D721Med (cell line): ENCODE measurements around the gene LMLN.

Source experiments
- DNase-seq: peaks from one replicate; pipeline ENCODE4 v3.0.0; 2011; ENCODE audit warnings: low spot score; ENCODE audit not compliant: insufficient read length
- FAIRE-seq: peaks from 2 replicates; lab custom pipeline; 2011; peaks lifted over from hg19 to GRCh38; lab: Jason Lieb, UNC
- TF ChIP-seq, protein P1 (sequence below): IDR thresholded peaks from 2 replicates; pipeline ENCODE4 v1.5.1; 2012; ENCODE audit warnings: mild to moderate bottlenecking, control low read depth; ENCODE audit not compliant: insufficient read depth; ENCODE audit errors: missing control alignments

LMLN gene

DNA sequence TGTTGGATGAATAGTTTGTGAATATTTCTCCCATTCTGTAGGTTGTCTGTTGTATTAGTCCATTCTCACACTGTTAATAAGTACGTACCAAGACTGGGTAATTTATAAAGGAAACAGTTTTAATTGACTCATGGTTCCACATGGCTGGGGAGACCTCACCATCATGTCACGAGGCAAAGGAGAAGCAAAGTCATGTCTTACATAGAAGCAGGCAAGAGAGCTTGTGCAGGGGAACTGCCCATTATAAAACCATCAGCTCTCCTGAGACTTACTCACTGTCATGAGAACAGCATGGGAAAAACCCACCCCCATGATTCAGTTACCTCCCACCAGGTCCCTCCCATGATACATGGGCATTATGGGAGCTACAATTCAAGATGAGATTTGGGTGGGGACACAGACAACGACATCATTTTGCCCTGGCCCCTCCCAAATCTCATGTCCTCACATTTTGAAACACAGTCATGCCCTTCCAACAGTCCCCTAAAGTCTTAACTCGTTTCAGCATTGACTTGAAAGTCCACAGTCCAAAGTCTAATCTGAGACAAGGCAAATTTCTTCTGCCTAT, 133.2 kb downstream of the LMLN start:
- TF ChIP-seq, protein P1, sequence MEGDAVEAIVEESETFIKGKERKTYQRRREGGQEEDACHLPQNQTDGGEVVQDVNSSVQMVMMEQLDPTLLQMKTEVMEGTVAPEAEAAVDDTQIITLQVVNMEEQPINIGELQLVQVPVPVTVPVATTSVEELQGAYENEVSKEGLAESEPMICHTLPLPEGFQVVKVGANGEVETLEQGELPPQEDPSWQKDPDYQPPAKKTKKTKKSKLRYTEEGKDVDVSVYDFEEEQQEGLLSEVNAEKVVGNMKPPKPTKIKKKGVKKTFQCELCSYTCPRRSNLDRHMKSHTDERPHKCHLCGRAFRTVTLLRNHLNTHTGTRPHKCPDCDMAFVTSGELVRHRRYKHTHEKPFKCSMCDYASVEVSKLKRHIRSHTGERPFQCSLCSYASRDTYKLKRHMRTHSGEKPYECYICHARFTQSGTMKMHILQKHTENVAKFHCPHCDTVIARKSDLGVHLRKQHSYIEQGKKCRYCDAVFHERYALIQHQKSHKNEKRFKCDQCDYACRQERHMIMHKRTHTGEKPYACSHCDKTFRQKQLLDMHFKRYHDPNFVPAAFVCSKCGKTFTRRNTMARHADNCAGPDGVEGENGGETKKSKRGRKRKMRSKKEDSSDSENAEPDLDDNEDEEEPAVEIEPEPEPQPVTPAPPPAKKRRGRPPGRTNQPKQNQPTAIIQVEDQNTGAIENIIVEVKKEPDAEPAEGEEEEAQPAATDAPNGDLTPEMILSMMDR = no peak
- DNase-seq (no peak), FAIRE-seq (no peak)
